Spleen (tissue), 11 donors: ENCODE results near the gene UVSSA. TPM values are rescaled to one million over a fixed set of nuclear protein-coding genes. Genes with fewer than 3 reads are reported as not detected.

ENCODE experiments used
- DNase-seq: peaks from one replicate; pipeline ENCODE4 v3.0.0-alpha.2; 2020
- H3K27ac ChIP-seq, 8 donors: fragments of 200-600 bp; sonication (generic) in 7 of 8; 1 replicate in 4 of 8; 2 replicates in 4 of 8; pipeline versions ENCODE4 v1.5.0 to v1.8.0; 2016 to 2021; ENCODE audit warnings: inconsistent platforms in 4 of 8, mild to moderate bottlenecking in 4 of 8, moderate library complexity in 1 of 8
- H3K27me3 ChIP-seq, 7 donors: fragments of 200-600 bp; sonication (generic) in 6 of 7; replicated peaks in 1 of 7; 1 replicate in 4 of 7; 2 replicates in 3 of 7; pipeline versions ENCODE4 v1.5.0 to v1.8.0; 2016 to 2021; ENCODE audit warnings: inconsistent platforms in 3 of 7, mild to moderate bottlenecking in 1 of 7
- H3K36me3 ChIP-seq, 6 donors: fragments of 200-600 bp; sonication (generic) in 5 of 6; 1 replicate in 4 of 6; 2 replicates in 2 of 6; pipeline versions ENCODE4 v1.5.0 to v1.8.0; 2016 to 2021; ENCODE audit warnings: inconsistent platforms in 2 of 6
- H3K4me1 ChIP-seq, 6 donors: fragments of 200-600 bp; sonication (generic) in 5 of 6; 1 replicate in 3 of 6; 2 replicates in 3 of 6; pipeline versions ENCODE4 v1.5.0 to v1.8.0; 2016 to 2021; ENCODE audit warnings: inconsistent platforms in 3 of 6
- H3K4me3 ChIP-seq, 8 donors: fragments of 200-600 bp; sonication (generic) in 7 of 8; 1 replicate in 4 of 8; 2 replicates in 4 of 8; pipeline versions ENCODE4 v1.5.0 to v1.8.0; 2016 to 2021; ENCODE audit warnings: inconsistent platforms in 4 of 8, mild to moderate bottlenecking in 4 of 8, moderate library complexity in 2 of 8
- H3K9me3 ChIP-seq, 8 donors: fragments of 200-600 bp; sonication (generic) in 7 of 8; 1 replicate in 4 of 8; 2 replicates in 4 of 8; pipeline versions ENCODE4 v1.5.0 to v1.8.0; 2016 to 2021; ENCODE audit warnings: inconsistent platforms in 4 of 8
- CTCF ChIP-seq, 11 experiments: fragments of 200-600 bp in 7 of 11; fragments of 450-650 bp in 4 of 11; sonication (generic) in 4 of 11; IDR thresholded peaks in 8 of 11; conservative IDR thresholded peaks in 3 of 11; 1 replicate in 7 of 11; 2 replicates in 4 of 11; pipeline versions ENCODE4 v1.4.0 to v1.8.0; 2016 to 2021; ENCODE audit warnings: antibody characterized with exemption in 11 of 11, inconsistent platforms in 4 of 11, mild to moderate bottlenecking in 1 of 11
- POLR2A ChIP-seq, 3 donors: fragments of 450-650 bp; IDR thresholded peaks; one replicate each; pipeline ENCODE4 v1.5.1; 2017; ENCODE audit warnings: antibody characterized with exemption in 3 of 3, mild to moderate bottlenecking in 1 of 3
- POLR2AphosphoS5 ChIP-seq, 3 donors: sonication (generic); formaldehyde crosslinking; IDR thresholded peaks; one replicate each; pipeline ENCODE4 v1.5.1; 2017; ENCODE audit warnings: antibody characterized with exemption in 3 of 3
- WGBS, 5 donors: extraction: QIAGEN DNeasy Blood & Tissue Kit in 3 of 5; methylation state at CpG; one replicate each; pipeline versions ENCODE4 v1.1.5 to v1.1.7; 2013 to 2018; 5-methylcytosine and 5-hydroxymethylcytosine counted together
- intact Hi-C: fragments of 100-400 bp; cut with DNase I; formaldehyde crosslinking; loops from one replicate; pipeline ENCODE4 v1.15.0; 2023; ENCODE audit warnings: low total_unique reads
- polyA plus RNA-seq, 3 donors: library from polyadenylated mRNA; stranded (reverse); fragments of 200-250 nt; gene quantifications; one replicate each; pipeline ENCODE4 v1.2.1, GENCODE V29; 2013
- total RNA-seq, 7 donors: library from RNA; depleted of rRNA in 3 of 7; stranded (reverse); fragments of >200 nt in 3 of 7; fragmentation: NEBNext Ultra II Directional in 4 of 7; extraction: Animal tissue kit (Norgen Biotek cat#: 25700) in 4 of 7; gene quantifications; one replicate each; pipeline versions ENCODE4 v1.1.0 to v1.2.1, GENCODE V29; 2016 to 2021
- donor health status: healthy with polysubstance abuse.
- donor health status: DM: no; HTN: no; CAD: no; lungs with moderate emphysema.
- donor health status: DM: no; HTN: no; CAD: no.
- donor health status: Bipolar disorder and iron deficiency.
- donor health status: healthy.
- donor health status: DM: no; HTN: no; CAD: no.
- donor health status: DM: yes; HTN: yes; CAD: no.

Gene UVSSA
- total and polyA plus RNA-seq, 10 donors = 3.0 to 54.0 (median 26.8) TPM

GRCh38 chr4:1329408-1330371 lies 17.3 kb upstream of the UVSSA start:
- TF ChIP-seq CTCF (IDR thresholded peaks at IDR 0.05 in 8 of 11, conservative IDR thresholded peaks at IDR 0.05 in 3 of 11) (no peak), POLR2AphosphoS5 (IDR thresholded peaks at IDR 0.05) (peak in 1 of 3 donors; percentile 64), POLR2A (IDR thresholded peaks at IDR 0.05) (no peak)
- no peak overlapping the region for H3K4me3 ChIP-seq
- intact Hi-C loops = no loop called here
- H3K27me3 ChIP-seq = no peaks in the 10 kb centered on the region
- peak overlapping the region in 4 of 8 donors; percentile 5 to 66 (median 44) for H3K27ac ChIP-seq
- WGBS, 5 donors = 75 to 90% (median 83%) methylated on average over 27 to 34 of the region's 34 CpGs
- no peaks in the 10 kb centered on the region for H3K9me3 ChIP-seq
- DNase-seq = peak; percentile 72
- peaks cover 0 to 97% (median 69%) of the 10 kb centered on the region in 6 donors for H3K36me3 ChIP-seq
- H3K4me1 ChIP-seq = peaks cover 0 to 60% (median 18%) of the 10 kb centered on the region in 6 donors

- 81 to 92% (median 86%) methylated on average over 31 to 34 of the region's 34 CpGs for WGBS, 5 donors
- Histone ChIP-seq H3K9me3 (no peaks in the 10 kb centered on the region), H3K27ac (peak overlapping the region in 5 of 8 donors; percentile 1 to 66 (median 5)), H3K4me1 (peaks cover 0 to 62% (median 18%) of the 10 kb centered on the region in 6 donors), H3K36me3 (peaks cover 0 to 91% (median 60%) of the 10 kb centered on the region in 6 donors), H3K4me3 (no peak overlapping the region), H3K27me3 (no peaks in the 10 kb centered on the region)
- peak; percentile 72 for DNase-seq
- intact Hi-C loops = no loop called here
- TF ChIP-seq POLR2AphosphoS5 (IDR thresholded peaks at IDR 0.05) (peak in 1 of 3 donors; percentile 12), POLR2A (IDR thresholded peaks at IDR 0.05) (no peak)
These were observed 16.0 kb upstream of the UVSSA start for GRCh38 chr4:1330761-1331590.

- 90 to 94% (median 93%) methylated on average over 17 to 21 of the region's 21 CpGs for WGBS, 5 donors
- intact Hi-C loops = no loop called here
- Histone ChIP-seq H3K9me3 (no peaks in the 10 kb centered on the region), H3K27ac (peak overlapping the region in 3 of 8 donors; percentile 18 to 66 (median 57)), H3K4me1 (peaks cover 0 to 62% (median 18%) of the 10 kb centered on the region in 6 donors), H3K4me3 (no peak overlapping the region), H3K36me3 (peaks cover 0 to 91% (median 57%) of the 10 kb centered on the region in 6 donors), H3K27me3 (no peaks in the 10 kb centered on the region)
- TF ChIP-seq POLR2A (IDR thresholded peaks at IDR 0.05) = no peak
- TF ChIP-seq POLR2AphosphoS5 (IDR thresholded peaks at IDR 0.05) = no peak
- TF ChIP-seq CTCF (IDR thresholded peaks at IDR 0.05 in 8 of 11, conservative IDR thresholded peaks at IDR 0.05 in 3 of 11) = no peak
- peak; percentile 69 for DNase-seq
These were observed 15.2 kb upstream of the UVSSA start for GRCh38 chr4:1331591-1332353.

- peak overlapping the region in 4 of 8 donors; percentile 43 to 66 (median 61) for H3K27ac ChIP-seq
- intact Hi-C loops = no loop called here
- WGBS, 5 donors = 92 to 97% (median 95%) methylated on average over 13 of the region's 13 CpGs
- DNase-seq = peak; percentile 74
- peaks cover 0 to 62% (median 18%) of the 10 kb centered on the region in 6 donors for H3K4me1 ChIP-seq
- TF ChIP-seq POLR2A (IDR thresholded peaks at IDR 0.05) (no peak), CTCF (IDR thresholded peaks at IDR 0.05 in 8 of 11, conservative IDR thresholded peaks at IDR 0.05 in 3 of 11) (no peak), POLR2AphosphoS5 (IDR thresholded peaks at IDR 0.05) (peak in 1 of 3 donors; percentile 45)
- H3K4me3 ChIP-seq = no peak overlapping the region
- no peaks in the 10 kb centered on the region for H3K27me3 ChIP-seq
- no peaks in the 10 kb centered on the region for H3K9me3 ChIP-seq
- H3K36me3 ChIP-seq = peaks cover 0 to 91% (median 58%) of the 10 kb centered on the region in 6 donors
These were observed 14.3 kb upstream of the UVSSA start for GRCh38 chr4:1332686-1333085.
